Thyroid gland (tissue), 4 donors: ENCODE data around the gene CUL1.

Experiments used
- CTCF ChIP-seq, 6 experiments: fragments of 200-600 bp in 3 of 6; fragments of 450-650 bp in 3 of 6; sonication (generic) in 3 of 6; IDR thresholded peaks; one replicate each; pipeline ENCODE4 v1.5.1; 2016 to 2019; ENCODE audit warnings: antibody characterized with exemption in 6 of 6, mild to moderate bottlenecking in 2 of 6, inconsistent platforms in 1 of 6, moderate library complexity in 1 of 6
- POLR2A ChIP-seq, 2 donors: fragments of 450-650 bp; IDR thresholded peaks; one replicate each; pipeline ENCODE4 v1.6.1; 2017; ENCODE audit warnings: antibody characterized with exemption in 2 of 2, mild to moderate bottlenecking in 2 of 2, moderate library complexity in 1 of 2

DNA sequence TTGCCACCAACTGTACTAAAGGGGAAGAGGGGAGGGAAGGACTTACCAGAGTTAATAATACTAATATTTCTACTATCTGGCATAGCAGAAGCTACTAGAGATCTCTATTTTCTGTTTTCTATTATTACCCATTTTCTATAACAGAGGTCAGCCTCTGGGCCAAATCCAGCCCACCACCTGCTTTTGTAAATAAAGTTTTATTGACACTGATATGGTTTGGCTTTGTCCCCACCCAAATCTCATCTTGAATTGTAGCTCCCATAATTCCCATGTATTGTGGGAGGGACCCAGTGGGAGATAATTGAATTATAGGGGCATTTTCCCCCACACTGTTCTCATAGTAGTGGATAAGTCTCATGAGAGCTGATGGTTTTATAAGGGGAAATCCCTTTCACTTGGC lies 45.9 kb upstream of the CUL1 start:
- TF ChIP-seq CTCF (IDR thresholded peaks at IDR 0.05) (no peak), POLR2A (IDR thresholded peaks at IDR 0.05) (no peak)
